Limb (tissue), 2 donors: ENCODE results near the gene SEMA4A.
"Not testable (repeated sequence)": the region's sequence is repeated elsewhere in the genome, so short reads cannot be mapped to it uniquely, and the experiment has no call there.

Experiments used
- DNase-seq, 2 donors: peaks; one replicate each; pipeline ENCODE4 v3.0.0-alpha.2; 2016; ENCODE audit errors: extremely low spot score in 2 of 2

SEMA4A gene

GRCh38 chr1:156118177-156118868 is 35.1 kb upstream of the SEMA4A start:
- DNase-seq: no peak

GRCh38 chr1:156119503-156120209 is 33.7 kb upstream of the SEMA4A start:
- no peak for DNase-seq

GRCh38 chr1:156120318-156120717 is 33.1 kb upstream of the SEMA4A start:
- no peak for DNase-seq

GRCh38 chr1:156121005-156121404 is 32.4 kb upstream of the SEMA4A start:
- not testable (repeated sequence) for DNase-seq

GRCh38 chr1:156121457-156121856 is 31.9 kb upstream of the SEMA4A start:
- peak in 1 of 2 donors; percentile 46 for DNase-seq

- DNase-seq: no peak
These were observed 31.3 kb upstream of the SEMA4A start for GRCh38 chr1:156122086-156122485.

- DNase-seq: peak; percentile 61 to 73
These were observed 30.6 kb upstream of the SEMA4A start for GRCh38 chr1:156122519-156123355.

- DNase-seq: peak; percentile 91 to 95
These were observed 29.8 kb upstream of the SEMA4A start for GRCh38 chr1:156123356-156124196.

GRCh38 chr1:156124557-156125483 is 28.6 kb upstream of the SEMA4A start:
- no peak for DNase-seq

- DNase-seq: not testable (repeated sequence)
These were observed 27.8 kb upstream of the SEMA4A start for GRCh38 chr1:156125544-156125943.

GRCh38 chr1:156126043-156126629 is 27.2 kb upstream of the SEMA4A start:
- DNase-seq: peak; percentile 71 to 86

GRCh38 chr1:156126630-156127534 is 26.5 kb upstream of the SEMA4A start:
- peak in 1 of 2 donors; percentile 41 for DNase-seq

- peak in 1 of 2 donors; percentile 35 for DNase-seq
These were observed 25.1 kb upstream of the SEMA4A start for GRCh38 chr1:156128308-156128653.

- DNase-seq: peak; percentile 84 to 90
These were observed 24.5 kb upstream of the SEMA4A start for GRCh38 chr1:156128654-156129597.

GRCh38 chr1:156129687-156130577 is 23.5 kb upstream of the SEMA4A start:
- peak; percentile 89 to 90 for DNase-seq

- no peak for DNase-seq
These were observed 22.8 kb upstream of the SEMA4A start for GRCh38 chr1:156130578-156130942.
